Measurements from ENCODE around the gene SLC35A3. TPM values are rescaled to one million over a fixed set of nuclear protein-coding genes. Genes with fewer than 3 reads are reported as not detected.

SLC35A3 gene
- 31.4 and 46.5 TPM in 2 replicates for total RNA-seq (2014; rRNA removed)
- Bru-seq, nascent RNA = percentile 88 among the genes with signal in this experiment
- BruChase-seq, experiment 1, labeled RNA remaining after a 6-hour chase = percentile 92 among the genes with signal in this experiment
- percentile 94 among the genes with signal in this experiment for BruChase-seq, experiment 2, labeled RNA remaining after a 2-hour chase
- long read RNA-seq, full-length matches to known transcripts = 154 of 181 reads
- long read RNA-seq, partial matches to known transcripts = 5 of 181 reads
- long read RNA-seq, other reads (novel, unspliced or antisense) = 22 of 181 reads

- Histone ChIP-seq H3K4me3 (ENCODE audit: low read length) (peak within 1 kb of the TSS; percentile 81), H3K4me2 (ENCODE audit: low read length) (peak within 1 kb of the TSS; percentile 96), H3K27me3 (ENCODE audit: low read length) (no peaks in the 10 kb centered on the region), H3K27ac (ENCODE audit: low read length) (peak within 1 kb of the TSS; percentile 65), H4K20me1 (ENCODE audit: low read length) (peaks cover 5% of the 10 kb centered on the region), H3F3A (ENCODE audit: low read length, unreplicated experiment) (peaks cover 4% of the 10 kb centered on the region), H3K9me2 (replicated peaks; ENCODE audit: low read length) (no peaks in the 10 kb centered on the region), H3K36me3 (ENCODE audit: low read depth, low read length) (peaks cover 6% of the 10 kb centered on the region; the same call in 1 of the 2 replicates), H3K4me1 (ENCODE audit: insufficient read depth, low read length) (peaks cover 46% of the 10 kb centered on the region), H3K9ac (ENCODE audit: low read length) (peak within 1 kb of the TSS; percentile 80), H2AFZ (ENCODE audit: low read length) (peak within 1 kb of the TSS; percentile 98), H3K9me3 (ENCODE audit: low read length) (no peaks in the 10 kb centered on the region), H3K79me2 (ENCODE audit: low read length) (peaks cover 50% of the 10 kb centered on the region)
- no TSS peak for BruUV-seq (replicated peaks)
- no peak for TF ChIP-seq EZH2 (IDR thresholded peaks at IDR 0.05; ENCODE audit: low read length, unreplicated experiment)
- TF ChIP-seq EZH2phosphoT487 (IDR thresholded peaks at IDR 0.05; ENCODE audit: borderline replicate concordance, low read length) = no peak
- no peak for TF ChIP-seq CTCF (conservative IDR thresholded peaks at IDR 0.05; ENCODE audit: low read depth, low read length)
- ChIA-PET POLR2A (ENCODE audit: unreplicated experiment) (interaction anchor here (0.6 kb wide), 3 partner anchors 204 to 206 kb away, joined by 5 to 13 read pairs (median 8); partner anchors contain the start of gene FRRS1), CTCF (no interaction called here)
- peak; percentile 86 for ATAC-seq
- intact Hi-C loops (cut with micrococcal nuclease) = loop anchor here (2.0 to 5.0 kb wide), 3 partner anchors 67 to 119 kb away; partner anchors contain the start of gene AGL
- peak; percentile 83 for DNase-seq
These were observed at the start of gene SLC35A3 for GRCh38 chr1:99969729-99970621. TSS of gene SLC35A3 (plus strand) at chr1:99969996. CDS start at chr1:99993555, 23,559 bp downstream.

GRCh38 chr1:99934801-99935200 lies 35.0 kb upstream of the SLC35A3 start:
- Histone ChIP-seq H3K9ac (ENCODE audit: low read length) (no peak overlapping the region), H3K27ac (ENCODE audit: low read length) (no peak overlapping the region), H3K9me2 (replicated peaks; ENCODE audit: low read length) (no peaks in the 10 kb centered on the region), H3K4me1 (ENCODE audit: insufficient read depth, low read length) (no peaks in the 10 kb centered on the region), H3F3A (ENCODE audit: low read length, unreplicated experiment) (no peaks in the 10 kb centered on the region), H3K4me2 (ENCODE audit: low read length) (no peak overlapping the region), H3K79me2 (ENCODE audit: low read length) (no peaks in the 10 kb centered on the region), H2AFZ (ENCODE audit: low read length) (no peak overlapping the region), H3K36me3 (ENCODE audit: low read depth, low read length) (no peaks in the 10 kb centered on the region), H3K9me3 (ENCODE audit: low read length) (no peaks in the 10 kb centered on the region), H4K20me1 (ENCODE audit: low read length) (no peaks in the 10 kb centered on the region), H3K27me3 (ENCODE audit: low read length) (no peaks in the 10 kb centered on the region), H3K4me3 (ENCODE audit: low read length) (no peak overlapping the region)
- no TSS peak for BruUV-seq (replicated peaks)
- ATAC-seq (no peak), DNase-seq (no peak)
- intact Hi-C loops (cut with micrococcal nuclease) = no loop called here
- CTCF ChIA-PET = no interaction called here
- no peak for TF ChIP-seq CTCF (conservative IDR thresholded peaks at IDR 0.05; ENCODE audit: low read depth, low read length)
- TF ChIP-seq EZH2phosphoT487 (IDR thresholded peaks at IDR 0.05; ENCODE audit: borderline replicate concordance, low read length) = no peak
- no peak for TF ChIP-seq EZH2 (IDR thresholded peaks at IDR 0.05; ENCODE audit: low read length, unreplicated experiment)
- POLR2A ChIA-PET (ENCODE audit: unreplicated experiment) = no interaction called here

All from PC-3 (cell line).